ENCODE data around the gene RSU1. TPM values are rescaled to one million over a fixed set of nuclear protein-coding genes. Genes with fewer than 3 reads are reported as not detected.

The RSU1 gene
- total RNA-seq, 1 donor from 2014 or later = 142 TPM

DNA sequence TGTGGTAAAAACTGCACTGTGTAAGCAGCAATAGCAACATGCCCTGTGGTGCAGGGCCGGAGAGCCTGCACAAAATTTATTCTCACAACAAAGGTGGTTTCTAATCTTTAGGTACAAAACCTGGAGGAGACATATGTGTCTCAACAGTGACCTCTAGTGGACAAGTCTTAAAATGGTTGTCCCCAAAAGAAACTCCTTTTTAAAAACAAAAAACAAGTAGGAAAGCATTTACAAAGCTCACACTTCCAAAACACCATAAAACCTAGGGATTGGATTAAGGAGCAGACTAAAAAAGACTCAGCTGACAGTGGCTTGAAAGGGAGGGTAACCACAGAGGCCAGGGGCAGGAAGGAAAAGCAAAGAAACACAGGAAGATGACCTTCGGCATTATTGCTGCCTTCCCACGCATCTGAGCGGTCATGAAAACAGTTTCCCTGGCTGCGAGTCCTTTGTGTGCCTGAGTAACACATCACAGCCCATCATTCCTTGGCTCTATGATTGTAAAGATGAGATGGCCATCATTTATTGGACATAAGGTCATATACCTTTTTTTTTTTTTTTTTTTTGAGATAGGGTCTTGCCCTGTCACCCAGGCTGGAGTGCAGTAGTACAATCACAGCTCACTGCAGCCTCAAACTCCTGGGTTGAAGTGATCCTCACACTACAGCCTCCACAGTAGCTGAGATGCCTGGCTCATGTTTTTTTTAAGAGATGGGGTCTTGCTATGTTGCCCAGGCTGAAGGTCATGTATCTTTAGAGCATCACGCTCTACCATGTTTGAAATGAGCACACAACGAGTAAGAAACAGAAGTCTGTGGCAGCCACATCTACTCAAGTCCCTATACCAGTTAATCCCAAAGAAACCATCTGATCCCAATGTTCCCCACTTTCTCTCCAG lies 39.5 kb downstream of the RSU1 start:
- Histone ChIP-seq H2AFZ (ENCODE audit: low read depth, low read length) (peak overlapping the region; percentile 20), H4K20me1 (ENCODE audit: insufficient read depth, low read length) (peaks cover 86% of the 10 kb centered on the region), H3K4me2 (ENCODE audit: low read length) (peak overlapping the region; percentile 52), H3K4me1 (ENCODE audit: insufficient read depth, low read length) (peaks cover 5% of the 10 kb centered on the region), H3K9me3 (ENCODE audit: insufficient read depth, low read depth, low read length) (no peaks in the 10 kb centered on the region), H3K9ac (ENCODE audit: low read length) (peak overlapping the region; percentile 31), H3K79me2 (ENCODE audit: insufficient read depth, low read length) (peaks cover 46% of the 10 kb centered on the region), H3K4me3 (ENCODE audit: insufficient read depth, low read depth, low read length) (no peak overlapping the region), H3K36me3 (ENCODE audit: insufficient read depth, low read length) (peaks cover 3% of the 10 kb centered on the region), H3K27me3 (ENCODE audit: insufficient read depth, low read length) (no peaks in the 10 kb centered on the region), H3K27ac (ENCODE audit: low read depth, low read length) (no peak overlapping the region)
- Mint-ChIP-seq H3K27ac (ENCODE audit: unreplicated experiment) (no peak overlapping the region), H3K36me3 (ENCODE audit: low read depth, unreplicated experiment) (peaks cover 3% of the 10 kb centered on the region), H3K4me1 (ENCODE audit: low read depth, unreplicated experiment) (peaks cover 6% of the 10 kb centered on the region), H3K9me3 (ENCODE audit: unreplicated experiment) (no peaks in the 10 kb centered on the region), H3K27me3 (ENCODE audit: low read depth, unreplicated experiment) (no peaks in the 10 kb centered on the region), H3K4me3 (ENCODE audit: unreplicated experiment) (no peak overlapping the region)
- TF ChIP-seq, protein P1, sequence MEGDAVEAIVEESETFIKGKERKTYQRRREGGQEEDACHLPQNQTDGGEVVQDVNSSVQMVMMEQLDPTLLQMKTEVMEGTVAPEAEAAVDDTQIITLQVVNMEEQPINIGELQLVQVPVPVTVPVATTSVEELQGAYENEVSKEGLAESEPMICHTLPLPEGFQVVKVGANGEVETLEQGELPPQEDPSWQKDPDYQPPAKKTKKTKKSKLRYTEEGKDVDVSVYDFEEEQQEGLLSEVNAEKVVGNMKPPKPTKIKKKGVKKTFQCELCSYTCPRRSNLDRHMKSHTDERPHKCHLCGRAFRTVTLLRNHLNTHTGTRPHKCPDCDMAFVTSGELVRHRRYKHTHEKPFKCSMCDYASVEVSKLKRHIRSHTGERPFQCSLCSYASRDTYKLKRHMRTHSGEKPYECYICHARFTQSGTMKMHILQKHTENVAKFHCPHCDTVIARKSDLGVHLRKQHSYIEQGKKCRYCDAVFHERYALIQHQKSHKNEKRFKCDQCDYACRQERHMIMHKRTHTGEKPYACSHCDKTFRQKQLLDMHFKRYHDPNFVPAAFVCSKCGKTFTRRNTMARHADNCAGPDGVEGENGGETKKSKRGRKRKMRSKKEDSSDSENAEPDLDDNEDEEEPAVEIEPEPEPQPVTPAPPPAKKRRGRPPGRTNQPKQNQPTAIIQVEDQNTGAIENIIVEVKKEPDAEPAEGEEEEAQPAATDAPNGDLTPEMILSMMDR (IDR thresholded peaks at IDR 0.05; ENCODE audit: insufficient read depth, low read depth, low read length) = peak; percentile 83
- TF ChIP-seq EZH2 (IDR thresholded peaks at IDR 0.05; ENCODE audit: insufficient read depth, low read length) = no peak
- FAIRE-seq (no peak), DNase-seq (ENCODE audit: low read depth) (peak; percentile 28)

DNA sequence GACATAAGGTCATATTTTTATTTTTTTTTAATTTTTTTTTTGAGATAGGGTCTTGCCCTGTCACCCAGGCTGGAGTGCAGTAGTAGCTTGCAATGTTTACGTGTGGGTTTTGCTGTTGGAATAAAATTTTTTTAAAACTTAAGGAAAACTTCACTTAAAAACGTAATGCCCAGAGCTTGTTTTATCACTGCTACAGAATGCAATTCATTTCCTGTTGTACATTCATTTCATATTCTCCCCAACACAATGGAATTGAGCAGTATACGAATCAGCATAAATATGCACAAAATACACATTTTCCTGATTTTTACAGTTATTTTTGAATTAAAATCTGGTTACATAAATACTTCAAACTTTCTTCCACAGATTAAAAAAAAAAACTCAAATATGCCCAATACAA lies 40.3 kb downstream of the RSU1 start:
- Mint-ChIP-seq H3K27ac (ENCODE audit: unreplicated experiment) (no peak overlapping the region), H3K27me3 (ENCODE audit: low read depth, unreplicated experiment) (no peaks in the 10 kb centered on the region), H3K4me1 (ENCODE audit: low read depth, unreplicated experiment) (peaks cover 6% of the 10 kb centered on the region), H3K9me3 (ENCODE audit: unreplicated experiment) (no peaks in the 10 kb centered on the region), H3K36me3 (ENCODE audit: low read depth, unreplicated experiment) (peaks cover 1% of the 10 kb centered on the region), H3K4me3 (ENCODE audit: unreplicated experiment) (no peak overlapping the region)
- H3K4me2 ChIP-seq (ENCODE audit: low read length) = peak overlapping the region; percentile 52
- peaks cover 46% of the 10 kb centered on the region for H3K79me2 ChIP-seq (ENCODE audit: insufficient read depth, low read length)
- H3K4me1 ChIP-seq (ENCODE audit: insufficient read depth, low read length) = peaks cover 5% of the 10 kb centered on the region
- no peaks in the 10 kb centered on the region for H3K9me3 ChIP-seq (ENCODE audit: insufficient read depth, low read depth, low read length)
- no peak overlapping the region for H3K9ac ChIP-seq (ENCODE audit: low read length)
- no peak overlapping the region for H2AFZ ChIP-seq (ENCODE audit: low read depth, low read length)
- no peak overlapping the region for H3K4me3 ChIP-seq (ENCODE audit: insufficient read depth, low read depth, low read length)
- no peaks in the 10 kb centered on the region for H3K27me3 ChIP-seq (ENCODE audit: insufficient read depth, low read length)
- peaks cover 3% of the 10 kb centered on the region for H3K36me3 ChIP-seq (ENCODE audit: insufficient read depth, low read length)
- no peak for TF ChIP-seq EZH2 (IDR thresholded peaks at IDR 0.05; ENCODE audit: insufficient read depth, low read length)
- TF ChIP-seq, protein P1 (IDR thresholded peaks at IDR 0.05; ENCODE audit: insufficient read depth, low read depth, low read length) = no peak
- FAIRE-seq = no peak
- peaks cover 87% of the 10 kb centered on the region for H4K20me1 ChIP-seq (ENCODE audit: insufficient read depth, low read length)
- H3K27ac ChIP-seq (ENCODE audit: low read depth, low read length) = no peak overlapping the region
- DNase-seq (ENCODE audit: low read depth) = no peak

DNA sequence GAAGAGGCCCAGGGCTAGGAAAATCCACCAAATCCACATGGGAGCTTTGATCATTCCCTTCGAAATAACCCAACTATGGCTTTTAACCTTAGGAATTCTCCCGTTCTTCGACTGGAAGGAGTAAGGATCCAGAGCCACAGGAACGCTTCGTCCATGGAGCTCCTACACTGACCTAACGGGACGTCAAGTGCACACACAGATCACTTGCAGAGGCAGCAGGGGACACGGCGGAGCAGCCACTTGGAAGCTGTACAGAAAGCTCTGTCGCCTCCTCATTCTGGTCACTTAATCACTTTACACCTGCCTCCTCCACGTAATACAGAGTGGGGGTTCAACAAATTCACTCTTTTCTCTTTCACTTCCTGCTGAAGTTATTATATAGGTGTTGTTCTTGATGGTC lies 43.9 kb downstream of the RSU1 start:
- Mint-ChIP-seq H3K4me1 (ENCODE audit: low read depth, unreplicated experiment) (peaks cover 6% of the 10 kb centered on the region), H3K27ac (ENCODE audit: unreplicated experiment) (no peak overlapping the region), H3K27me3 (ENCODE audit: low read depth, unreplicated experiment) (no peaks in the 10 kb centered on the region), H3K36me3 (ENCODE audit: low read depth, unreplicated experiment) (peaks cover 5% of the 10 kb centered on the region), H3K9me3 (ENCODE audit: unreplicated experiment) (no peaks in the 10 kb centered on the region), H3K4me3 (ENCODE audit: unreplicated experiment) (no peak overlapping the region)
- Histone ChIP-seq H3K4me3 (ENCODE audit: insufficient read depth, low read depth, low read length) (no peak overlapping the region), H2AFZ (ENCODE audit: low read depth, low read length) (no peak overlapping the region), H3K4me1 (ENCODE audit: insufficient read depth, low read length) (peaks cover 5% of the 10 kb centered on the region), H3K4me2 (ENCODE audit: low read length) (no peak overlapping the region), H3K9me3 (ENCODE audit: insufficient read depth, low read depth, low read length) (no peaks in the 10 kb centered on the region), H4K20me1 (ENCODE audit: insufficient read depth, low read length) (peaks cover 86% of the 10 kb centered on the region), H3K27me3 (ENCODE audit: insufficient read depth, low read length) (no peaks in the 10 kb centered on the region), H3K36me3 (ENCODE audit: insufficient read depth, low read length) (no peaks in the 10 kb centered on the region), H3K9ac (ENCODE audit: low read length) (no peak overlapping the region), H3K79me2 (ENCODE audit: insufficient read depth, low read length) (peaks cover 70% of the 10 kb centered on the region), H3K27ac (ENCODE audit: low read depth, low read length) (no peak overlapping the region)
- TF ChIP-seq, protein P1 (IDR thresholded peaks at IDR 0.05; ENCODE audit: insufficient read depth, low read depth, low read length) = no peak
- TF ChIP-seq EZH2 (IDR thresholded peaks at IDR 0.05; ENCODE audit: insufficient read depth, low read length) = no peak
- DNase-seq (ENCODE audit: low read depth) (no peak), FAIRE-seq (no peak)

Measured in astrocyte (in vitro differentiated cells and primary cell).